HG02678 (cell line): ENCODE results near the gene ACBD6.
"Not testable (repeated sequence)": the region's sequence is repeated elsewhere in the genome, so short reads cannot be mapped to it uniquely, and the experiment has no call there.

Source experiments
- ATAC-seq: cut with Tn5 transposase; IDR thresholded peaks from one replicate; pipeline ENCODE4 v1.9.1; 2021; ENCODE audit warnings: mild to moderate bottlenecking, moderate library complexity; ENCODE audit not compliant: unreplicated experiment

The ACBD6 gene

DNA sequence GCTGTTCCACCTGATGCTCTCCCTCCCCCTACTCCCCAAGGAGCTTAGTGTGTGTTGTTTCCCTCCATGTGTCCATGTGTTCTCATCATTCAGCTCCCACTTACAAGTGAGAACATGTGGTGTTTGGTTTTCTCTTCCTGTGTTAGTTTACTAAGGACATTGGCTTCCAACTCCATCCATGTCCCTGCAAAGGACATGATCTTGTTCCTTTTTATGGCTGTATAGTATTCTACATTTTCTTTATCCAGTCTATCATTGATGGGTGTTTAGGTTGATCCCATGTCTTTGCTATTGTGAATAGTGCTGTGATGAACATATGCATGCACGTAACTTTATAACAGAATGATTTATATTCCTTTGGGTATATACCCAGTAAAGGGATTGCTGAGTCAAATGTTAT is 81.2 kb downstream of the ACBD6 start:
- ATAC-seq: not testable (repeated sequence)

DNA sequence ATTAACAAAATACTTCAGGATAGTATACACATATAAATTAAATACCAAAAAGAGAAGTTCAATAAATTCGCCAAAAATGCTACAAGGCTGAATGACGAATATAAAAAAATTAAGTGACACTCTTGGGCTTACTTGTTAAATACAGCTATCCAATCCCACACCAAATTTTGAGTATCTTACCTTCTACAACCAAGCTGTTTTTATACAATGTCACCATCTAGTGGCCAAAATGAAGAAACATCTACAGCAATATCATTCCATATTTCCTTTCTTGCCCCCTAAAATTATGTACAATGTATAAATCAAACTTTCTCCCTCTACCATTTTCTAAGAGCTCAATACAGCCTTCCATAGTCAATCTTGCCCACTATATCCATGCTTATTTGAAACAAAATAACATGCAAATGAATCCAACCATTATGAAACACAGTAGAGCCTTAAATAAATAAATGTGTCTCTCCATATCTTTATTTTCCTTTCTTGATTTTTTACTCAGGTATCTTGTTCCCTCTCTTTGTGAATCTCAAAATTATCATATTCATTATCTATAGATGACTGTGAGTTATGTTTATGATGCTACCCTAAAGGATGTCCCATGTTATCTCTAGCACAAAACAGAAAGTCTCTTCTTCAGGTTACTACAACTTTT is 86.3 kb downstream of the ACBD6 start:
- ATAC-seq: no peak

DNA sequence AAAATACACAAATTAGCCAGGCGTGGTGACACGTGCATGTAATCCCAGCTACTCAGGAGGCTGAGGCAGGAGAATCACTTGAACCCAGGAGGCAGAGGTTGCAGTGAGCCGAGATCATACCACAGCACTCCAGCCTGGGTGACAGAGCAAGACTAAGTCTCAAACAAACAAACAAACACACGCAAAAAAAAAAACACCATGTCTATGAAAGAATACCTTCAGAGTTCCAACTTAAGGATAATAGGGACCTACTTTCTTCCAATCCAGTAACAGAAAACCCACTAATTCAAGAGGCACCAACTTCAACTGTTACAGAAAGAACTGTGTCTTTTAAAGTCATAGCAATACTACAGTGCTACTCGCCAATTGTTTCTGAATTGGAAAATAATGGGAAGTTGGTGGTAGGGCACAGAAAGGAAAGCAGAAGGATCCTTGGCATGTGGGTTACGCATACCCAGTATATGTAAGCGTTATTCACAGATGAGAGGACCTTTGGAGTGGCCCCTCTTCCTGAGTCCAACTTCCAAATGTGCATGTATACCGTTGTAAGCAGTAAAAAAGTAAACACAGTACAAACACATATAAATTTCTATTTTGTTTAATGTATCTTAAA is 87.0 kb downstream of the ACBD6 start:
- no peak for ATAC-seq

DNA sequence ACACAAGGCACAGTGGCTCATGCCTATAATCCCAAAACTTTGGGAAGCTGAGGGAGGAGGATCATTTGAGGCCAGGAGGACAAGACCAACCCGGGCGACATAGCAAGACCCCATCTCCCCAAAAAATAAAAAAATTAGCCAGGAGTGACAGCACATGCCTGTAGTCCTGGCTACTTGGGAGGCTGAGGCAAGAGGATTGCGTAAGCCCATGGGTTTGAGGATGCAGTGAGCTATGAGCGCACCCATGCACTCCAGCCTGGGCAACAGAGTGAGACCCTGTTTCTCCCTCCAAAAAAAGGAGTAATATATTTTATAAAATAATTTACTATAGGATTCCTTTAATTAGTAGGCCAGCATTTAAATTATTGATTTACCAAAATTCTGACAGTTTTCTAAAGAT is 89.8 kb downstream of the ACBD6 start:
- ATAC-seq: no peak

DNA sequence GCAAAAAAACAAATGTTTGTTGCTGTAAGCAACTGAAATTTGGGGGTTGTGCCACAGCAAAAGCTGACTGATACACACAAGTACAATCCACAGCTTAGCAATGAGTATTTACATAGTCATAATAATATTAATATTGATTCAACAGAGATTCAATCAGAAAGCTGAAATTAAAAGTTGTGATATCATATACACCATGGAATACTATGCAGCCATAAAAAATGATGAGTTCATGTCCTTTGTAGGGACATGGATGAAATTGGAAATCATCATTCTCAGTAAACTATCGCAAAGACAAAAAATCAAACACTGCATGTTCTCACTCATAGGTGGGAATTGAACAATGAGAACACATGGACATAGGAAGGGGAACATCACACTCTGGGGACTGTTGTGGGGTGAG is 94.2 kb downstream of the ACBD6 start:
- ATAC-seq: not testable (repeated sequence)

DNA sequence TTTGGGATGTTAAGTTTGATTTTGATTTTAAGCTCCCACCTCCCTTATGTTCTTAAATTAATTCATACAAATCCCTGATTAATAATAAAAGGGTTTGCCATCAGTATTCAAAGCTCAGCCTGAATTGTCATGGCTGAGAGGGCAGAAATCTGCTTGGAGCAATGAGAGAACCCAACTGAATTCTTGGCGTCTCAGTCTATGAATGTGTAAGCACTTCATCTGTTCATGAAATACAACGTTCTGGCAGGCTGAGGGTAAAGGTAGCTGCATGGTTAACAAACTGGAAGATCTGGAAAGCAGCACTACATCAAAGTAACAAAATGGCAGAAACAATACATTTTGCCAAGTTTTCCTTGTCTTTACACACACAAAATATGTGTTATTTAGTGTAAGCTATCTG is 95.3 kb downstream of the ACBD6 start:
- ATAC-seq: no peak

DNA sequence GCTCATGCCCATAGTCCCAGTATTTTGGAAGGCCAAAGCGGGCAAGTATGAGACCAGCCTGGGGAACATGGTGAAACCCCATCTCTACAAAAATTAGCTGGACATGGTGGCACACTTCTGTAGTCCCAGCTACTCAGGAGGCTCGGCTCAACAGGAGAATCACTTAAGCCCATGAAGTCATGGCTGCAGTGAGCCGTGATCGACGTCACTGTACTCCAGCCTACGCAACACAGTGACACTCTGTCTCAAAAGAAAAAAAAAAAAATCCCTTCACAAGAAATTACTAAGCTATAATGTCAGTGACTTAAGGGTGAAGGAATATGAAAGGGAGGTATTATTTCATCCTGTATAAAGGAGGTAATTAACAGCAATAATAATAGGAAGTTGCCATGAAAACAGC is 99.8 kb downstream of the ACBD6 start:
- ATAC-seq: no peak

DNA sequence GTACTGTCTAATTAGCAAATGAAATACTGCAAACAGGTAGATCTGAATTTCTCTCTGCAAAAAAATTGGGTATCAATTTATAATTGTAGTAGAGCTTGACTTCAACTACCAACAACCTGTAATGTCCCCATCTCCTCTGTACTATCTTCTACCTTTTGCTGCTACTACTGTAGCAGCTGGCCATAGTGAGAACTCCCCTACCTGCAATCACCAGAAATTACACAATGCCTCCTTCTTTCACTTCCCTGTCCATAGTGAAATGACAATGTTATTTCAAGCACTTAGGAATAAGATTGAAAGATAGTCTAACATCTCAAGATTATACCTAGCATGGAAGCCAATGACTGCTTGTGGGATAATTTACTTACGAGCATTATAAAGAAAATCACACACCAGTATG is 100.4 kb downstream of the ACBD6 start:
- ATAC-seq: no peak

DNA sequence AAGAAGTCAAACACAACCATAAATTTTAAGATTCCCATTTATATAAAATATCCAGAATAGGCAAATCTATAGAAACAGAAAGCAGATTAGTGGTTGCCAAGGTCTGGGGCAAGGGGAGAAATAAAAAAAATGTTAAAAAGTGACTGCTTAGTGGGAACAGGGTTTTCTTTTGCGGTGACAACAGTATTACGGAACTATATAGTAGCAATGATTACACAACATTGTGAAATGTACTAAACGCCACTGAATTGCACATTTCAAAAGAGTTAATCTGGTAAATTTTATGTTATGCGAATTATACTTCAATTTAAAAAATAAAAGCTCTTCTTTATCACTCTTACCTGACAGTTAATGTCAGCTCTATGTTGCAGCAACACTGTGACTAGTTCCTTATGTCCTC is 105.2 kb downstream of the ACBD6 start:
- no peak for ATAC-seq

DNA sequence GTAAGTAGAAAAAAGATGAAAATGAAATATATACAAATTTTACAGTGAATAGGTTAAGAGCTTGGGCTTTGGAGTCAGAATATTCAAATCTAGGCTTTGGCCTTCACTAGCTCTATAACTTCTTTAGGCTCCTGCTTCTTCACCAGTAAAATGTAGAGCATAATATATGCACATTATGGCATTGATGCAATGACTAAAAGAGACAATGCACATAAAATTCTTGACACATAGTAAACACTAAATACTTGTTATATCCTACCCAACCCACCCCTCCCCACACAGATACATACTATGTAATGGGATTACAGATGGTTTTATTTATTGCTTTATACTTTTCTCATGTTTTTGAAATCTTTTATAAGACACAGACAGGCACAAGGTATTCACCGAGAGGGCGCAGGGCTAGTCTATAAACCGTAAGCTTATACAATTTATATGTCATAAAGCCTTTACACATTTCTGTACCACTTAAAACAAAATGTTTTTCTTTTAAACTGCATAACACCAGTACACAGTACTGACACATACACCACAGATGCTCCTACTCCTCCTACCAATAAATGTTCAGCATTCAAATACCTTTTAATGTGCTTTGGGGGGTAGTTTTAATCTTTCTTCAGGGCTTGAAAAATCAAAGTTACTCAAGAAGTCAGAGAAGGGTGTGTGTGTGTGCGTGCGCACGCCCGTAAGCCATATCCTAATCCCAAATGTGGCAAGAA is 109.8 kb downstream of the ACBD6 start:
- ATAC-seq: no peak

DNA sequence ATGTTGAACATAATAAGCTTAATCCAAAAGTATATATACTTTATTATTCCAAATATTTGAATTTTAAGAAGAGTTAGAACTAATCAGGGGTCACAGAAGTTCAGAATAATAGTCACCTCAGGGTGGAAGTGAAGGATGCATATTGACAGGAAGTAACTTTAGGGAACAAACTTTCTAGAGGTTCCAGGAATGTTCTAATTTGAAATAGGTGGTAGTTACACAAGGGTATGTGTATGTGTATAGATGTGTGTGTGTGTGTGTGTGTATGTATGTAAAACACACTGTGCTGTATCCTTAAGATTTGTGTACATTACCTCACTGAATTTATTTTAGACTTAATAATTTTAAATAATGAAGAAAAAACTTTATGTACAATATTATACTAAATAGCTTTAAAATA is 110.4 kb downstream of the ACBD6 start:
- ATAC-seq: no peak

DNA sequence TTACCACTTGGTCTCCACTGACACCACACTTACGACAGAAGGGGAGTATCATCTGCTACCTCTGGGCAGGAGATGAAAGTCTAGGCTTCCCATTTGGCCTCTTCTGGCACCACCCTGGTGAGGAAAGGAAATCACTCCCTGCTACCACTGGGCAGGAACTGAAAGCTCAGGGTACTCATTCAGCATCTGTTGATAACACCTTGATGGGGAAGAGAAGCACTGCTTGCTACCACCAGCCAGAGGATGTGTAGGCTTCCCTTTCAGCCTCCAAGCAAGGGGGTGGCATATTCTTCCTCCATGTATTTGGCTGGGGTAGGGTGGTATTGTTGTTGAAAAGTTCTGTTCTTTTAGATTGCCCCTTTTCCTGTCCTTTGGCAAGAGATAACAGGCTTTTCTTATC is 115.0 kb downstream of the ACBD6 start:
- no peak for ATAC-seq

DNA sequence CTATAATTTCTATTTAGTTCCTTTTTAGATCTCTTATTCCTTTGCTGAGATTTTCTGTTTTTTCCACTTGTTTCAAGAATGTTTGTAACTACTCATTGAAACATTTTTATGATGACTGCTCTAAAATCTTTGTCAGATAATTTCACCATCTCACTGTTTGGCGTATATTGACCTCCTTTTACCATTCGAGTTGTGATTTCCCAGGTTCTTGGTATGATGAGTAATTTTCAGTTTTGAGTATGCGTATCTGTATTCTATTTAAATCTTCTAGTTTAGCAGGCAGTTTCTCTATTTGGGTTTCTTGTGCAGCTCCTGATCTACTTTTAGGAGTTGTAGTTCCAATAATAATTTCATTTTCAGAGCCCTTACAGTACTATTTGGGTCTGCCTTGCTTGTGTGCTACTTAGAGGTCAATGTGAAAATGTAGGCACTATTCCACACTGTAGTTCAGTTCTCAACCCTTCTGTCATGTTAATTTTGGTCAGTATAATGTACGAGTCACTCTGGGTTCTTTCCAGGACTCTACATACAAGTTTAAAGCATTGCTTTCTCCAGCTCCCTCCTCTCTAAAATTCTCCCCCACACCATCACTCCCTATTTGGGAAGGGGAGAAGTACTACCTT is 115.5 kb downstream of the ACBD6 start:
- no peak for ATAC-seq

DNA sequence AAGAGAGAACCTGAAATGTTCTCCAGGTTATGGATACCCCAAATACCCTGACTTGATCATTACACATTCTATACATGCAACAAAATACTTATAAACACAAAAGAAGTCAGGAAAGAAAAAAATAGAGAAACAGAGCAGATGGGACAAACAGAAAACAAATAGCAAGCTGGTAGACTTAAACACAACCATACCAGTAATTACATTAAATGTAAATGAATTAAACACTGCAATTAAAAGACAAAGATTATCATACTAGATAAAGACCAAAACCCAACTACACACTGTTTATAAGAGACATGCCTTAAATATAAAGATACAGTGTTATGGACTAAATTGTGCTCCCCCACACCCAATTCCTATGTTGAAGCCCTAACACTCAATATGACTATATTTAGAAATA is 117.2 kb downstream of the ACBD6 start:
- no peak for ATAC-seq

DNA sequence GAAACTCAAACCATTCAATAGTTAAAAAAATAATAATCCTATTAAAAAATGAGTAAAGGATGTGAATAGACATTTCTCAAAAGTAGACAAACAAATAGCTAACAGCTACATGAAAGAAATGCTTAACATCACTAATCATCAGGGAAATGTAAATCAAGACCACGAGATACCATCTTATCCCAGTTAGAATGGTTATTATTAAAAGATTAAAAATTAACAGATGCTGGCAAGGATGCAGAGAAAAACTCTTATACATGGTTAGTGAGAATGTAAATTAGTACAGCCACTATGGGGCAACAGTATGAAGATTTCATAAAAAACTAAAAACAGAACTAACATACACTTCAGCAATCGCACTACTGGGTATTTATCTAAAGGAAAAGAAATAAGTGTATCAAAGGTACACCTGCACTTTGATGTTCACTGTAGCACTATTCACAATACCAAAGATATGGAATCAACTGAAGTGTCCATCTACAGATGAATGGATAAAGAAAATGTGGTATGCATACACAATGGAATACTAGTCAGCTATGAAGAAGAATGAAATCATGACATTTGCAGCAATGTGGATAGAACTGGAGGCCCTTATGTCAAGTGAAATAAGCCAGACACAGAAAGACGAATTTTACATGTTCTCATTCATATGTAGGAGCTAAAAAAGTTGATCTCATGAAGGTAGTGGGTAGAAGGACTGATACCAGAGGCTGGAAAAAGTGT is 117.9 kb downstream of the ACBD6 start:
- no peak for ATAC-seq

DNA sequence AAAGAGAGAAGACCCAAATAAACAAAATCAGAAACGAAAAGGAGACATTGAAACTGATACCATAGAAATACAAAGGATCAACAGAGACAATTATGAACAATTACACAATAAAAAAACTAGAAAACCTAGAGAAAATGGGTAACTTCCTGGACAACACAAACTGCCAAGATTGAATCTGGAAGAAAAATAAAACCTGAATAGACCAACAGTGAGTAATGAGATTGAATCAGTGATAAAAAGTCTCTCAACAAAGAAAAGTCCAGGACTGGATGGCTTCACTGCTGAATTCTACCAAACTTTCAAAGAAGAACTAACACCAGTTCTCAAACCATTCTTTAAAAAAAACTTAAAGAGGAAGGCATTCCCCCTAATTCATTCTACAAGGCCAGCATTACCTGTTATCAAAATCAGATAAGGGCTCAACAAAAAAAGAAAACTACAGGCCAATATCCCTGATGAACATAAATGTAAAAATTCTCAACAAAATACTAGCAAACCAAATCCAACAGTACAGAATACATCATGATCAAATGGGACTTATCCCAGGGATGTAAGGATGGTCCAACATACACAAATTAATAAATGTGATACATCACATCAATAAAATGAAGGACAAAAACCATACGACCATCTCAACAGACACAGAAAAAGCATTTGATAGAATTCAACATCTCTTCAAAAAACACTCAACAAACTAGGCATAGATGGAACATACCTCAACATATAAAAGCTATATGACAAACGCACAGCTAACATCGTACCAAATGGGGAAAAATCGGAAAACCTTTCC is 119.9 kb downstream of the ACBD6 start:
- ATAC-seq: no peak

DNA sequence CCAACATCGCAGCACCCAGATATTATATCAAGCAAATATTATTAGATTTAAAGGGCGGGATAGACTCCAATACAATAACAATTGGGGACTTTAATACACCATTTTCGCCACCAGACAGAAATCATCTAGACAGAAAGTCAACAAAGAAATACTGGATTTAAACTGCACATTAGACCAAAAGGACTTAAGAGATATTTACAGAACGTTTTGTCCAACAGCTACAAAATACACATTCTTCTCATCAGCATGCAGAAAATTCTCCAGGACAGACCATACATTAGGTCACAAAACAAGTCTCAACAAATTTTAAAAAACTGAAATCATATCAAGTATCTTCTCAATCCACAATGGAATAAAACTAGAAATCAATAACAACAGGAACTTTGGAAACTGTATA is 121.2 kb downstream of the ACBD6 start:
- no peak for ATAC-seq

DNA sequence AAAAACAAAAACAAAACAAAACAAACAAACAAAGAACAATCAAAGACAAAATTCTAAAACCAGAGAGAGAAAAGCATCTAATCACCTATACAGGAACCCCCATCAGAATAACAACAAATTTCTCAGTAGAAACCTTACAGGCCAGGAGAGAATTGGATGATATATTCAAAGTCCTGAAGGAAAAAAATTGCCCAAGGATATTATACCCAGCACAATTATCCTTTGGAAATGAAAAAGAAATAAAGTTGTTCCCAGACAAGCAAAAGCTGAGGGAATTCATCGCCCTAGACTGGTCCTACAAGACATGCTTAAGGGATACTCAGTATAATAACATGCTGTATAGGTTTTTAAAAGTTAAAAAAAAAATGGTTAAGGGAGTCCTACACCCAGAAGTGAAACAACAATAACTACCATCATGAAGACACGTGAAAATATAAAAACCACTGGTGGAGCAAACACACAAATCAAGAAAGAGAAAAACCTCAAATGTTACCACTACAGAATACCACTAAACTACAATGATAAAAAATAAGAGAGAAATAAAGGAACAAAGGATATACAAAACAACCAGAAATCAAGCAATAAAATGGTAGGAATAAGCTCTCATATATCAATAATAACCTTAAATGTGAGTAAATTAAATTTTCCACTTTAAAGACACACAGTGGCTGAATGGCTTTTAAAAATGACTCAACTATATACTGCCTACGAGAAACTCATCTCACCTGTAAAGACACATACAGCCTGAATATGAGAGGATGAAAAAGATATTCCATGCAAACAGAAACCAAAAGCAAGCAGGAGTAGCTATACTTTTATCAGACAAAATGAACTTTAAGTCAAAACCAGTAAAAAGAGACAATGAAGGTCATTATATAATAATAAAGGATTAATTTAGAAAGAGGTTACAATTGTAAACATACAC is 121.9 kb downstream of the ACBD6 start:
- no peak for ATAC-seq

DNA sequence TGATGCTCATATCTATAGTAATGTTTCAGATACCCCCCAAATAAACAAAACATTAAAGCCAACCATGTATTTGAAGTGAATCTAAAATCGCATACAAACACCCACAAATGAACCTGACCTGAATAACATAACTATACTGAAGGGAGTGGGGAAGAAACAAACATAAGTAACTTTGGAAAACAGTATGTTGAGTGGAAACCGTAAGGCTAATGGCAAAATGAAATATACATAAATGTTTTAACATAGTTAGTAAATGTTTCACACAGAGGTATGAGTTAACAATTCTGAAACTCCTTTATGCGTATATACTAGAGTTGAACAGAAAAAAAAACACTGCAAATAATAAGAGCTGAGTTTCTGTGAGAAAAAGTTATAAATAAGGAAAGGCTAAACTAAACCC is 125.6 kb downstream of the ACBD6 start:
- no peak for ATAC-seq

DNA sequence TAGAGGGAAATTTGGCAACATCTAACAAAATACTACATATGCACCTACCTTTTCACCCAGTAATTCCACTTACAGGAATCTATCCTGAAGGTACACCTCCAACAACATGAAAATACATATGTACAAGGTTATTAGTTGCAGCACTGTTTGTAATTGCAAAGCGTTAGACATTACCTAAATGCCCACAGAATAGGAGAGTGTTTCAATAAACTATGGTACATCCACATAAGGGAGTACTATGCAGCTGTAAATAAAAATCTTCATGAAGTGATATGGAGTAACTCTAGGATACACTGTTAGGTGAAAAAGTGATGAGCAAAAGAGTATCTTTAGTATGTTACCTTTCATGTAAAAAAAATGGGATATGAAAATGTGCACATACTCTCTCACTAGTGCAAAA is 126.1 kb downstream of the ACBD6 start:
- ATAC-seq: no peak
